Left ventricle myocardium superior (tissue), 1 donor: ENCODE measurements around the gene ARHGAP24. TPM values are rescaled to one million over a fixed set of nuclear protein-coding genes. Genes with fewer than 3 reads are reported as not detected.
"Not testable (repeated sequence)": the region's sequence is repeated elsewhere in the genome, so short reads cannot be mapped to it uniquely, and the experiment has no call there.

Experiments
- ATAC-seq: fragments of 200-7000 bp; cut with Tn5 transposase; one replicate; pipeline ENCODE4 v1.9.1; 2020; ENCODE audit warnings: mild to moderate bottlenecking, moderate library complexity
- DNase-seq: peaks from one replicate; pipeline ENCODE4 v3.0.0-alpha.2; 2020
- intact Hi-C: fragments of 100-400 bp; cut with micrococcal nuclease; formaldehyde crosslinking; loops from one replicate; pipeline ENCODE4 v1.11.0; 2022
- total RNA-seq: library from RNA; stranded (reverse); fragmentation: NEBNext Ultra II Directional; extraction: Animal tissue kit (Norgen Biotek cat#: 25700); gene quantifications from one replicate; pipeline ENCODE4 v1.2.1, GENCODE V29; 2021
- donor health status: DM: no; HTN: yes; CAD: no; lungs with severe emphysema.

The ARHGAP24 gene
- total RNA-seq, 1 donor from 2014 or later = 13.3 TPM

DNA sequence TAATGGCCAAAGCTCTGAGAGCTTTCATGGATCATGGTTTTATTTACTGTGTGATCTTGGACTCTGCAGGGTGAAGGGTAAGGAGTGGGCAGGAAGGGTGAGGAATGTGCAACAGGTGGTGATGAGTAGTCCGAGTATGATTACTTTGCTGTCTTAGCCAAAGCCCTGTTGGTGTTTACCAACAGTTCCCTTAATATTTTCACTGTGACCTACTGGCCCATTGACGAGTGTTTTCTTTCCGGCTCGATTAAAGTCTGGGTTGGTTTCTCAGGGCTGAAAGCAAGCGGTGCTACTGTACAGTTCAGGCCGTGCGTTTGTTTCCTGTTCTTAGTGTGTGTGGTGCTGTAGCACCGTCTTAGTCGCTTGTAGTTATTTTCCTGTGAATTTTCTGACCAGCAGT lies 2.6 kb downstream of the ARHGAP24 start:
- DNase-seq = no peak
- ATAC-seq = no peak
- intact Hi-C loops = loop anchor here (10.0 kb wide), 1 partner anchor 267 kb away; no protein-coding TSS in a partner anchor

DNA sequence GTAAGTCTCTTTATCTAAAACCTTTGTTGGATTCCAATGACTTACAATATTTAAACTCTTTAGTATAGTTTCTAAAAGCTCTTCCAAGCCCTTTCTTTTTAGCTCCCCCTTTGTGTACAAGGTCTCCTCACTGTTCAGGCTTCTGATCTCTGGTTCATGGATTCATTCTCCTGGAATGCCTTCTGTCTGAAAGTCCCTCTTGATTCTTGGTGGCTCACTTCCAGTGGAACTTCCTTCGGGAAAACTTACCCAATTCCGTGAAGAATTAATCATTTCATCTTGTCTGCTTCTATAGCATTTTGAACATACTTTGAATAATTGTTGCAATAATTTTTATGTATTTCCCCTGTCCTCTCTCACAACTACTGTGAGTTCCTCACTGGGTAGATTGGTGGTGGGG lies 3.6 kb downstream of the ARHGAP24 start:
- DNase-seq (no peak), ATAC-seq (no peak)
- intact Hi-C loops = loop anchor here (10.0 kb wide), 1 partner anchor 266 kb away; no protein-coding TSS in a partner anchor

DNA sequence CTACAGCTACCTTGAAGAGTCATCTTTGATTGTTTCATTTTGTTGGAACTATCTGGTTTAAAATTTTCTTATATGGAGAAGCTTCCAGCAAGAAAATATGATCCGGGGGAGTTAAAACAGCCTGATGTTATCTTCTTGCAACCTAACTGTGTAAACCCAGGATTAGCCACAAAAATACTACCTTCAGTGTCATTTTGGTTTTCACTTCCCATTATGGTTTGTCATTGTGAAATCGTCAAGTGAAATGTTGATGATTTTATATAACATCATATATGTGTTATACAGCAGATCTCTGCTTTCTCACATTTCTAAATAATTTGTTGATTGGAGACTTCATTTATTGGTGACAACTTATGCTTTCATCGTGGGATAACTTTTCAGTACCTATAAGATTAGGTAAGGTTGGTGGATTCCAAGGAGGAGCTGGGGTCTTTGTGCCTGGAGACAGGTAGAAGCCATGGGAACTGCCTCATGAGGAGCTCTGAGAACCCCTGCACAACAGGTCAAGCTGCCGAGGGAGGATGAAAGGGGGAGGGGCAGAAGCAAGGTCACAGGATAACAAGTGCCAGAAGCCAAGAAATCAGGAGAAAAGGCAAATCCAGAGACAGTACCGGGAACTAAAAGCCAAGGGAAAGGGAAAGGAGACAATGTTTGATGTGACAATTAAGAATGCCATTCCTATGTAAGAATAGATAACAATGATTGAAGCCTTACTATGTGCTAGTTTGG lies 7.2 kb downstream of the ARHGAP24 start:
- intact Hi-C loops = no loop called here
- DNase-seq (no peak), ATAC-seq (no peak)

DNA sequence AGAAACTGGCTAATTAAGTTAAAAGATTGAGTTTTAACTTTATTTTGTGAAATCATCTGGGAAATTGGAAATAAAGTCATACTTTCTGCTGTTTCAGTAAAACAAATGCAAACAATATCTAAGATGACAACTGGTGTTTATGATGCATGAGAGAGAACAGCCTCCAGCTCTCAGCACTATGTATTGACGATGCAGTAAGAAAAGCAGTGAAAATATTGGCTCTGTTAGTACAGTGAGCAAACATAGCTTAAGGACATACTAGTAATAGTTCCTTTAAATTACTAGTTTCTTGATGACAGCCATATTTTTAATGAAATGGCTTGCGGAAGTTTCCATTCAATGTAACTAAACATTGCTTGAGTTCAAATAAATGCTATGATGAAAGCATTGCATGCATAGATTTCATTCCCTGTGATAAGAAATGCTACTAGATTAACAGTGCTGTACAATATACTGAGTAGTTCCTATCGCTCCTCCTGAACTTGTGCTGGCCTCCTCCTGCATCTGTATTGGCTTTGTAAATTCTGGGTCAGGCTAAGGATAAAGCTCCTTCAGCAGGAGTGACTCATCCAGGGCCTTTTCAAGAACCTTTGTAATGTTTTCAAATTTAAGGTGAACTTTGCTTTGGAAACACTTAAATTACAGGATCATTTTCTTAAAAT lies 11.6 kb downstream of the ARHGAP24 start:
- intact Hi-C loops = no loop called here
- DNase-seq (no peak), ATAC-seq (no peak)

DNA sequence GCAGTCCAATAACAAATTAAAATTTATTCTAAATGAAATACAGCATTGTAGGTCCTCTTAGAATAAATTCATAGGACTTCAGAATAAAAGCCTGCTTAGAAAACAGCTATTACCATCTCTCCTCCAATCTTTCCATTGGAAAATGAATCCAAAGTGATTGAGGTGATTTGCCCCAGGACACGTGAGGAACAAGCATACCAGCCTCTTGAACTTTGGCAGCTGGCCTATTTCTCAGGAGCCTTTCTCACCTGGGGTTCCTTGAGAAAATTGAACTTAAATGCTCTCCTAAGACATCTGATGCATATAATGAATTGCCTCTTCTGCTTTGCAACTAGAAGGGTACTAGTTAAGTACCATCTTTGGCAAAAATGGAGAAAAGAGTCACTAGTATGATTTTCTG lies 13.5 kb downstream of the ARHGAP24 start:
- ATAC-seq = no peak
- no peak for DNase-seq
- intact Hi-C loops = no loop called here

DNA sequence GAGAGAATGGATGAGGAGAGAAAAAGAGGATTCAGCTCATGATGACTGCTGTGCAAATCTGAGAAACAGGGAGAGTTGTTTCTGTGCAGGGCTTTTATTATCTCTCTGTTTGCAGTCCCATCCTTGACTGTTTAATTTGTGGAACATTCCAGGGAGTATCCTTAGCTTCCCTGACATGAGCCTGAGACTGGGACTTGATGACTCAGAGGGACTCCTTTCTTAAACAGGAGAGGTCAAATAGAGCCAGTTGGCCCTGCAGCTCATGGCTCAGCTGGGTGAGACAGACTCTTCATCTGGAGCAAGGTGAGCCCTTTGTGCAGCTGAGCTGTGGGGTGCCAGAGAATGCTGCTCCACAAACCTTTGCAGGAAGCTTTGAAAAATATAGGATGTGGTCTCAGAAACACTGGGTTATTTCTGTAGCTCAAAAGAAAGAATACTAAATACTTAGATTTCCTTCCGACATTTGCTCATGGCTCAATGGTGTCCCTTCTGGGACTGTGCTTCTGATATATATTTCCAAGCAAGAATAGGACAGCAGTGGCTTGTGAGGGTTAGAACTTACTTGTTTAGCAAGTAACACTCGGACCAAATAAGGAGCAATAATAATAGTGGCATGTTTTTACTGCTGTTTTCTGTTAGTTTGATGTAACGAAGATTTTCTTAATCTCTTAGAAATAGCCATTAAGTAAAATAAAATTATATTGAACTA lies 14.5 kb downstream of the ARHGAP24 start:
- DNase-seq (peak; percentile 30), ATAC-seq (peak; percentile 51)
- intact Hi-C loops = no loop called here

DNA sequence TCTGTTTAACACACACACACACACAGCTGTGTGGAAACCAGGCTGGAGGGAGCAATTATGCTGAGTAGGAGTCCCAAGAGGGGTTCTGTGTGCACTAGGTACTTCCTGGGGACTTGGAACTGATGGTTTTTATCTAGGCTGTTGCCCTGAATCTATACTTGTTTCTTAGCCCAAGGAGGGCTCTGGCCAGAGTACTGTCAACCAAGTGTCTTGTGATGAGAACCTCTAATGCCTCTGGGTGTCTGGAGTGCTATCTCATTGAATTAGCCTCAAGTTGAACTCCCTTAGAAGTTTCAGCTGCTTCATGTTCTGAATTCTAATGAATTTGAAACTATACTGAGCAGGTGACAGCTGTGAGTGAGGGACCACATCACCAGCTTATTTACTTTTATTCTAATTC lies 16.6 kb downstream of the ARHGAP24 start:
- ATAC-seq = peak; percentile 86
- no peak for DNase-seq
- intact Hi-C loops = no loop called here

DNA sequence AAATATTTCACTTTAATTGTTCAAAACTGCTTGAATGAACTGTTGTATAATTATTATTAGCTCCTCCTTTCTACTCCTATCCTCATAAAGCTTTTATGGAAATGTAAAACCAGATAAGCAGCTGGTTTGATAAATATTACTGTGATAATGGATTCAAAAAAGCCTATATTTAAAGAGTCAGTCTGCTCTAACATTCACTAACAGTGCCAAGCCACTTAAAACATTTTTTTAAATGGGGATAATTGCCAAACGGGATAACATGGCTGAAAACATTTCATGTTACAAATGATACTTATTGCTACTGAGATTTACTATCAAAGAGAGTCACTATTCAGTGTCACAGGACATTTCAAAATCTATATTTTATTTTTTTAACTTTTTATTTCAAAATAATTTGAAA lies 17.4 kb downstream of the ARHGAP24 start:
- no peak for DNase-seq
- intact Hi-C loops = no loop called here
- peak; percentile 14 for ATAC-seq

DNA sequence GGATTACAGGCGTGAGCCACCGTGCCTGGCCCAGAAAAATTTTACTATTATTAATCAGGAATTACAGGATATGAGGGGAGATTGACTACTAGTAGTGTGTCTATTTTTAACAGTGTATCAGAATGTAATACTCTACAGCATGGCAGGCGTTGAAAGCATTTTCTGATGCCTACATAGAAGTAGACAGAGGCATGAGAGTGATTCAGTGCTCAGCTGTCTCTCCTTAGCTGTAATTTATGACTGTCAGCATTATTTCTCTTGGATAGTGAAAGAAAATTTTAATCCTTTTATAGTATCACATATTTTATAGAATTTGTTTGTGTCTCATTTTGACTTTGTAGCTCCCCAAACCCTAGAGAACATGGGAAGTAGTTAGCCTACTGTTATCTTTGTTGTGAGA lies 20.7 kb downstream of the ARHGAP24 start:
- DNase-seq (no peak), ATAC-seq (peak; percentile 76)
- intact Hi-C loops = no loop called here

DNA sequence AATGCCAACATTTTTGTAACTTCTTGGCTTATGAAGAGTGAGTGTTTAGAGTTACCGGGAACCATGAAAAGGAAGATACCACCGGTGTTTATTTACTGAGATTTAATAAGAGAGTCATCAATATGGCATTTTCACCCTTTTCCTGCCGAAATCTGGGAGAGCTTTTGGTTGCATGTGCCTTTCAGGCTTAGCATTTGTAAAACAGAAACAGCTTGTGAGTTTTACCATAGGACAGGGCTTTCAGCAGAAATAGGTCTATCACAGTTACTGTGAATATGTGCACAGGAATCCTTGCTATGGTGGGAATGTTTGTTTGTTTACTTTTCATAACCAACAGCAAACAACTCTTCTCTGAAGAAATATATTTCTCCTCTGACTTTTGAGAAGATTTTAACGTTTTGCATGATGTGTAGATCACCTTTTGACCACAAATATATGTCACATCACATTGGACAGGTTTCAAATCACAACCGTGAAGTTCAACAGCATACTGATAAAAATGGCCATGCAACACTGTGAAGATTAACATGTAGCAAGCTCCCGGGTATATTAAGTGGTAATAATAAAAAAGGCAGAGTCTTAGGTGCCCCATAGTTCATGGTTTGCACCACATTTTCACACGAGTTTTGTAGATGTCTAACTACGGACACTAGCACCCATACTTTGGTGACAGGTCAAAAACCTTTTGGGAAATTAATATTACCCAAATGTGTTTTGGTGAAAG lies 21.3 kb downstream of the ARHGAP24 start:
- no peak for DNase-seq
- ATAC-seq = no peak
- intact Hi-C loops = no loop called here

DNA sequence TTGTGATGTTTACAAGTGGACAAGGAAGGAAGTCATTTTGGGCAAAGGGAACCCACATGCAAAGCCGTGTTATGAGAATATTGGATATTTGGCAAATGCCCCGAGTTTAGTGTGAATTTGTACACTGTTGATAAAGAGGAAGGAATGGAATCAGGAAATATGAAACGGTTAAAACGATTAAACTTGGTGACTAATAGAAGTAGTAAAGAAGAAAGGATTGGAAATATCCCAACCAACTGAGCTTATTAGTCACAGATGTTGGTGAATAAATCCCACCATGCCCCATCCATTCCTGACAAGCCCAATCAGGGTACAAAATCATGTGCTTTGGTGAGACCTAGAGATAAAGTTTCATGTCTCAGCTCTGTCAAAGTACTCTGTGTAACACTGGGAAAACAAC lies 22.0 kb downstream of the ARHGAP24 start:
- intact Hi-C loops = no loop called here
- ATAC-seq (peak; percentile 7), DNase-seq (no peak)

DNA sequence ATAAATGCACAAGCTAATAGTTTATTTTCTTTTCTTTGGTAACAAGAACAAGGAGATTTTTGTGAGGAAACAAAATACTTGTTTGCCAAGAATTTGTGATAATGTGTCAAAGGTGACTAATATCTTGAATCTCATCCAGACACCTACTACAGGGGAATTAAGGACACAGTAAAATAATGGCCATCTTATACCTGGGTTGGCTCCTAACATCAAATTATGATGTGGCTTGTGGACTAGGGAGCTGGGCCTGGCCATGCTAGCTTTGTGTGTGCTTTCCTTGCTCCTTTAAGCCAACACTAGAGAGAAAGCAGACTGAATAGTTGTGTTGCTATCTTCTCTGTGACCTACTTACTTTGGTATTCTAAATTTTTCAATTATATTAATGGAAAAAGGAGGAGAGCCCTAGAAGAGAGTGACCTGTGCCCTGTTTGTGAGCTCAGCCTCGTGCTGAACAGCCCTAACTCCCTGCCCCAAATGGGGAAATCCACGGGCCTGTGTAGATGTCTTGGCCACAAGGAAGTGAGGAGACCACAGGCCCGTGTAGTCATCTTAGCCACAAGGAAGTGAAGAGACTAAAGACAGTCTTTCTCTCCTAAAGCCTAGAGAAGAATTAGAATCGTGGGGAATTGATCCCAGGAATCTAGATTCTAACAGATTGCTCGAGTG lies 23.3 kb downstream of the ARHGAP24 start:
- peak; percentile 69 for ATAC-seq
- peak; percentile 44 for DNase-seq
- intact Hi-C loops = no loop called here

DNA sequence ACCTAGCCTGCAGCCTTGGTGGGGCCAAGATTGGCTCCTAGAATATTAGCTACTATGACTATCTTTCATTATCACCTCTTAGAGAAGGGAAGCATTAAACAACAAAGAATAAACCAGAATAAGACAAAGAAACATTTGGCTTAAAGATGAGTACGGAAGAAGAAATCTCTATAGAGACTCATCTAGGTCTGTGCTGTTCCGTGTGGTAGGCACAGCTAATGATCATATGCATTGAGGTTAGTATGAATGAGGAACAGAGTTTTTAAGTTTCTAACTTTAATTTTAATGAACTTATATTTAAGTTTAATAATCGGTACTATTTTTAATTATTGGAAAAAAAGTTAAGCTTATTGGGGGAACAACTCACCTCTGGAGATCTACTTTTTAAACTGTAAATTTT lies 24.6 kb downstream of the ARHGAP24 start:
- no peak for ATAC-seq
- intact Hi-C loops = no loop called here
- DNase-seq = no peak

DNA sequence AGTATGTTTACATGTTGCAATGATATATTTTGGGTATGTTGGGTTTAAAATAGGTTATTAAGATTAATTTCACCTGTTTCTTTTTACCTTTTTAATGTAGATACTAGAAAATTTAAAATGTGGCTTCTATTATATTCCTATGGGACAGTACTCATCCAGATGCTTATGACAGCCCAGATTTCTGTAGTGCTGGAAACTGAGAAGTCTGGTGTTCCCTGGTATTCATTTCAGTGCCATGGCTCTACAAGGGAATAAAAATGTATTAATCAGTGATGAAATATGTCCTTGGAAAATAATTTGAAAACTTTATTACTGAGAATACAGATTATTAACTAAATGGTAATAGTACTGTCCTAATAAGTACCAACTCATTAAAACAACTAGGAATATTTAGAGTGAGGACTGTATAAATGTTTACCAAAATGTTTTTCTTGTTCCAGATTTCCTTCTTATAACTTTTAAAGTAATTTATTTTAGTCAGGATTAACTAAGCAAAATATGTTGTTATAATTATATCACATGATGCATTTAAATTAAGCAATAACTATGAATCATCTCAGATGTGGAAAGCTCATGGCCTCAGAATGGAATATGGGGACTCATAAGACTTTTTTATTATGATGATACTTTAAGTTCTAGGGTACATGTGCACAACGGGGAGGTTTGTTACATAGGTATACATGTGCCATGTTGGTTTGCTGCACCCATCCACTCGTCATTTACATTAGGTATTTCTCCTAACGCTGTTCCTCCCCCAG lies 25.3 kb downstream of the ARHGAP24 start:
- intact Hi-C loops = no loop called here
- DNase-seq (no peak), ATAC-seq (no peak)

DNA sequence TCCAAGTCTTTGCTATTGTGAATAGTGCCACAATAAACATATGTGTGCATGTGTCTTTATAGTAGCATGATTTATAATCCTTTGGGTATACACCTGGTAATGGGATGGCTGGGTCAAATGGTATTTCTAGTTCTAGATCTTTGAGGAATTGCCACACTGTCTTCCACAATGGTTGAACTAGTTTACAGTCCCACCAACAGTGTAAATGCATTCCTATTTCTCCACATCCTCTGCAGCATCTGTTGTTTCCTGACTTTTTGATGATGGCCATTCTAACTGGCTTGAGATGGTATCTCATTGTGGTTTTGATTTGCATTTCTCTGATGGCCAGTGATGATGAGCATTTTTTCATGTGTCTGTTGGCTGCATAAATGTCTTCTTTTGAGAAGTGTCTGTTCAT lies 26.2 kb downstream of the ARHGAP24 start:
- DNase-seq, intact Hi-C loops, ATAC-seq: not testable (repeated sequence)

DNA sequence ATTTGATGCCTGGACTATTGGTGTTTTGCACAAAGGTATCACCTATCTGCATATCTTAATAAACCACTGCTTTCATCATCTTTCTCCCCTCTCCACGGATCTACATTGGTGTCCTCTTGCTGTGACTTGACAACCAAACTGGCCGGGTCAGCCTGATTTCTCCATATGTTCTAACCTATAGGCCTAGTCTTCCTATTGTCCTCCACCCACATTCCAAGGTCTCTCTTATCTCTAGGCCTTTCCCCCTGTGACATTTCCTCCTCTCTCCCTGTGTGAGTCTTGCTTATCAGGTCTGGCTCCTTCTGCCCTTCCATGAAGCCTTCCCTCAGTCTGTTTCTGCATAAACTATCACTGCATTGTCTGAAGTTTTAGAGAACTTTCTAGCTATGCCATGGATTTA lies 33.7 kb downstream of the ARHGAP24 start:
- intact Hi-C loops = no loop called here

DNA sequence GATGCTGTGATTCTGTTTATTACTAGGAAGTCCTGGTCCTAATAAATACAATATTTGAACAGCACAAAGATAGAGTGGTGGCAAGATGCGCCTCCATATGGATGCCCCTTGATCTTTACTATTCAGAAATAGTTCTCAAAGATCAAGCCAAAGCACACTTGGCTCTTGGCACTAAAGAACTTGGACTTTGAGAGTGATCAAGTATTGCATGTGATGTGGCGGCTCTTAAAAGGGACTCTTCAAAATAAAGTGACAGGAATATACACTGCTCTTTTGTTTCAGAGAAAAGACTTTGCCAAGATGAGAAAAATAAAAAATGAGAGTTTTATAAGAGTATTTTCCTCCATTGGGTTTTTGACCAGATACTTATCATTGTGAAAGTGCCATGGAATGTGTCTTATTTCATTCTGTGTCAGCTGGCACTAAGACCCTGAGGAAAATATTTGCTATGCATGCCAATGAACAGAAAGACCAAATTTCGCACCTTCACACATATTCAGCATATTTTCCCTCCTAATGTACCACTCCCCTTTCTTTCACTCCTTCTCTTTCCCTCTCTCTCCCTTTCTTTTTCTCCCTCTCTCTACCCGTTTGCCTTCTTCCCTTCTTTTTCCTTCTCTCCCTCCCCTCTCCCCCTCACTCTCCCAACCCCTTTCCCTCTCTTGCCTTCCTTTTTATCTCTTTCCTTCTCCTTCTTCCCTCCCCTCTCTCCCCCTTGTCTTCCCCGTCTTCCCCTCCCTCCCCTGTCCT lies 35.1 kb downstream of the ARHGAP24 start:
- DNase-seq (no peak), ATAC-seq (peak; percentile 37)
- intact Hi-C loops = no loop called here

More for the DNA sequence above, 33.7 kb downstream of the ARHGAP24 start:
- ATAC-seq (no peak), DNase-seq (no peak)

DNA sequence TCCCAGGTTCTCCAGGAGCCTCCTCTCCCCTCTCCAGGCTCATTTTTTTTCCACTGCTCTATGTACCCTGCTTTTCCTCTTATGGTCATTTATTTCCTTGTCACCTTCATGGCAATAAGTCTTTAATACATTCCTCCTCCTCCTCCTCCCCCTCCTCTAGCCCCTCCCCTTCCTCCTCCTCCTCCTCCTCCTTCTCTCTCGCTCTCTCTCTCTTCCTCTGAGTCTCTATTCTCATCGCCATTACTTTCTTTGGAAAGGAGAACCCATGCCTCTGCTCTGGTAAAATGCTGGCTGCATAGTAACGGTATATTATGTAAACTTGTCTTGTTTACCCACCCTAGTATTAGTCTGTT lies 35.7 kb downstream of the ARHGAP24 start:
- no peak for DNase-seq
- no peak for ATAC-seq
- intact Hi-C loops = no loop called here
